IMR-90 (cell line): ENCODE measurements around the gene SLC66A2. TPM values are rescaled to one million over a fixed set of nuclear protein-coding genes. Genes with fewer than 3 reads are reported as not detected.

Experiments used
- ATAC-seq: fragments of 200-7000 bp; cut with Tn5 transposase; 2 replicates; pipeline ENCODE4 v1.9.1; 2020; ENCODE audit warnings: low read depth, mild to moderate bottlenecking, moderate library complexity
- BruUV-seq: library from RNA; stranded (reverse); fragments of 400-500 nt; replicated peaks from 2 replicates; lab custom pipeline; 2021; lab: Mats Ljungman, UMichigan
- CTCF ChIA-PET: fragments of 300-600 bp; formaldehyde crosslinking; extraction: SDS; loops from one replicate; lab custom pipeline; 2021; ENCODE audit warnings: antibody characterized with exemption; lab: Yijun Ruan, JAX
- POLR2A ChIA-PET: fragments of 300-600 bp; sonication (Branson Sonifier 250); formaldehyde crosslinking; loops from one replicate; lab custom pipeline; 2022; ENCODE audit warnings: antibody characterized with exemption; ENCODE audit not compliant: unreplicated experiment; lab: Charles Lee
- DNase-seq: peaks from one replicate; pipeline ENCODE4 v3.0.0; 2013
- H2AFZ ChIP-seq: replicated peaks from 2 replicates; pipeline ENCODE3; 2013; ENCODE audit warnings: low read length, mild to moderate bottlenecking; ENCODE audit not compliant: poor library complexity
- H2AK5ac ChIP-seq: 2 replicates; pipeline ENCODE4 v1.6.1; 2013; ENCODE audit warnings: low read depth, low read length, inconsistent platforms
- H2AK9ac ChIP-seq: replicated peaks from 2 replicates; pipeline ENCODE3; 2013; ENCODE audit warnings: mild to moderate bottlenecking, low read depth, low read length, moderate library complexity; ENCODE audit not compliant: poor library complexity
- H2BK120ac ChIP-seq: 2 replicates; pipeline ENCODE4 v1.6.1; 2013; ENCODE audit warnings: low read depth, low read length, inconsistent platforms
- H2BK15ac ChIP-seq: 3 replicates; pipeline ENCODE4 v1.6.1; 2013; ENCODE audit warnings: low read depth, low read length, inconsistent platforms
- H2BK20ac ChIP-seq: 2 replicates; pipeline ENCODE4 v1.6.1; 2013; ENCODE audit warnings: low read depth, mild to moderate bottlenecking, inconsistent platforms, low read length, moderate library complexity
- H2BK5ac ChIP-seq: 2 replicates; pipeline ENCODE4 v1.6.1; 2013; ENCODE audit warnings: mild to moderate bottlenecking, low read depth, low read length, inconsistent platforms; ENCODE audit not compliant: poor library complexity, severe bottlenecking
- H3K14ac ChIP-seq: replicated peaks from 2 replicates; pipeline ENCODE4 v1.6.1; 2013; ENCODE audit warnings: low read depth, low read length, inconsistent platforms
- H3K18ac ChIP-seq: 2 replicates; pipeline ENCODE4 v1.6.1; 2013; ENCODE audit warnings: low read depth, low read length, control low read depth
- H3K23ac ChIP-seq: 2 replicates; pipeline ENCODE4 v1.6.1; 2013; ENCODE audit warnings: low read depth, low read length, inconsistent platforms
- H3K27ac ChIP-seq: 2 replicates; pipeline ENCODE4 v1.5.1; 2013; ENCODE audit warnings: mild to moderate bottlenecking, control low read depth, low read length; ENCODE audit not compliant: insufficient read depth
- H3K27me3 ChIP-seq: 2 replicates; pipeline ENCODE4 v1.6.1; 2013; ENCODE audit warnings: low read length; ENCODE audit not compliant: control insufficient read depth, insufficient read depth
- H3K36me3 ChIP-seq: 2 replicates; pipeline ENCODE4 v1.6.1; 2013; ENCODE audit warnings: low read length, mixed read lengths; ENCODE audit not compliant: control insufficient read depth, insufficient read depth
- H3K4ac ChIP-seq: 2 replicates; pipeline ENCODE4 v1.6.1; 2013; ENCODE audit warnings: low read depth, low read length, inconsistent platforms
- H3K4me1 ChIP-seq: 2 replicates; pipeline ENCODE4 v1.6.1; 2013; ENCODE audit warnings: low read length, mixed read lengths; ENCODE audit not compliant: control insufficient read depth, insufficient read depth
- H3K4me2 ChIP-seq: 2 replicates; pipeline ENCODE4 v1.6.1; 2013; ENCODE audit warnings: low read depth, mild to moderate bottlenecking, control low read depth, low read length, moderate library complexity
- H3K4me3 ChIP-seq: 2 replicates; pipeline ENCODE4 v1.5.1; 2013; ENCODE audit warnings: low read depth, mild to moderate bottlenecking, control low read depth, low read length, moderate library complexity; ENCODE audit not compliant: insufficient read depth
- H3K56ac ChIP-seq: 2 replicates; pipeline ENCODE4 v1.6.1; 2013; ENCODE audit warnings: low read length, inconsistent platforms; ENCODE audit not compliant: insufficient read depth; ENCODE audit errors: extremely low read depth
- H3K79me1 ChIP-seq, 2 experiments: 2 replicates each; pipeline ENCODE4 v1.6.1; 2013; ENCODE audit warnings: low read length in 2 of 2, inconsistent platforms in 1 of 2, low read depth in 1 of 2
- H3K9ac ChIP-seq: 2 replicates; pipeline ENCODE4 v1.6.1; 2013; ENCODE audit warnings: low read depth, low read length, control low read depth
- H3K9me1 ChIP-seq: 2 replicates; pipeline ENCODE4 v1.6.1; 2013; ENCODE audit warnings: low read length, inconsistent platforms; ENCODE audit not compliant: insufficient read depth
- H3K9me3 ChIP-seq: 2 replicates; pipeline ENCODE4 v1.6.1; 2013; ENCODE audit warnings: low read length; ENCODE audit not compliant: control insufficient read depth, insufficient read depth
- H4K20me1 ChIP-seq: 2 replicates; pipeline ENCODE4 v1.6.1; 2013; ENCODE audit warnings: low read length, inconsistent platforms; ENCODE audit not compliant: insufficient read depth
- H4K5ac ChIP-seq: 2 replicates; pipeline ENCODE4 v1.6.1; 2013; ENCODE audit warnings: mild to moderate bottlenecking, low read depth, low read length, control low read depth
- H4K8ac ChIP-seq, 2 experiments: 2 replicates each; pipeline ENCODE4 v1.6.1; 2013; ENCODE audit warnings: low read depth in 2 of 2, low read length in 2 of 2, control low read depth in 1 of 2, inconsistent platforms in 1 of 2
- H4K91ac ChIP-seq: 2 replicates; pipeline ENCODE4 v1.6.1; 2013; ENCODE audit warnings: low read depth, low read length, inconsistent platforms; ENCODE audit not compliant: insufficient read depth
- BHLHE40 ChIP-seq: fragments of 150-350 bp; IDR thresholded peaks from 2 replicates; pipeline ENCODE4 v1.6.1; 2016; ENCODE audit warnings: mild to moderate bottlenecking, low read depth, low read length
- CHD1 ChIP-seq: IDR thresholded peaks from 2 replicates; pipeline ENCODE4 v1.6.1; 2012; ENCODE audit warnings: low read depth, low read length, improper control_type of control experiment
- ELK1 ChIP-seq: fragments of 150-350 bp; IDR thresholded peaks from 2 replicates; pipeline ENCODE4 v1.6.1; 2016; ENCODE audit warnings: low read depth, mild to moderate bottlenecking, low read length, moderate library complexity, borderline replicate concordance
- FOS ChIP-seq: fragments of 150-350 bp; IDR thresholded peaks from 2 replicates; pipeline ENCODE4 v1.6.1; 2016; ENCODE audit warnings: low read depth, low read length
- MAFK ChIP-seq: IDR thresholded peaks from 2 replicates; pipeline ENCODE4 v1.6.1; 2012; ENCODE audit warnings: low read depth, low read length, improper control_type of control experiment
- NFE2L2 ChIP-seq: fragments of 150-350 bp; IDR thresholded peaks from 2 replicates; pipeline ENCODE4 v1.6.1; 2016; ENCODE audit warnings: low read depth, mild to moderate bottlenecking, low read length
- RCOR1 ChIP-seq: IDR thresholded peaks from 2 replicates; pipeline ENCODE4 v1.6.1; 2012; ENCODE audit warnings: mild to moderate bottlenecking, low read length, improper control_type of control experiment; ENCODE audit not compliant: insufficient replicate concordance
- SMC3 ChIP-seq: fragments of 150-350 bp; IDR thresholded peaks from 2 replicates; pipeline ENCODE4 v1.6.1; 2016; ENCODE audit warnings: low read depth, mild to moderate bottlenecking, antibody characterized with exemption, low read length, moderate library complexity
- USF2 ChIP-seq: fragments of 150-350 bp; IDR thresholded peaks from 2 replicates; pipeline ENCODE4 v1.6.1; 2017; ENCODE audit warnings: mild to moderate bottlenecking, antibody characterized with exemption, low read length, low read depth
- WGBS, 2 experiments: methylation state at CpG; one replicate each; pipeline versions ENCODE4 v1.1.5 to v1.1.7; 2013; ENCODE audit warnings: missing lambda C conversion rate in 2 of 2; ENCODE audit not compliant: insufficient read length in 1 of 2; ENCODE audit errors: extremely low coverage in 2 of 2; 5-methylcytosine and 5-hydroxymethylcytosine counted together
- dilution Hi-C: fragments of 300-500 bp; cut with HindIII; formaldehyde crosslinking; loops from one replicate; pipeline ENCODE4 v1.14.3; 2018; ENCODE audit warnings: low sequenced_read_pairs; ENCODE audit not compliant: unreplicated experiment
- in situ Hi-C: fragments of 300-500 bp; cut with MboI; formaldehyde crosslinking; loops from 3 replicates; pipeline ENCODE4 v1.14.3; 2019; ENCODE audit warnings: low sequenced_read_pairs, inconsistent platforms, mixed read lengths
- intact Hi-C: fragments of 100-400 bp; cut with micrococcal nuclease; formaldehyde crosslinking; loops from 2 replicates; pipeline ENCODE4 v1.10.0; 2022
- polyA plus RNA-seq, 3 experiments: library from polyadenylated mRNA; depleted of rRNA; stranded (reverse); fragments of >200 nt; gene quantifications; 2 replicates each; pipeline ENCODE4 v1.2.3, GENCODE V29; 2012; ENCODE audit warnings: low replicate concordance in 1 of 3
- total RNA-seq: library from RNA; depleted of rRNA; stranded (reverse); fragments of >200 nt; gene quantifications from 2 replicates; pipeline ENCODE4 v1.2.3, GENCODE V29; 2012

Gene SLC66A2
- total and polyA plus RNA-seq, 2 of the 4 experiments (the other 2 are of a cell fraction) = 17.6 to 23.5 TPM

- peak overlapping the region; percentile 33 for H2AK9ac ChIP-seq
- peaks cover 6% of the 10 kb centered on the region; the same call in 1 of the 2 replicates for H4K20me1 ChIP-seq
- H3K27me3 ChIP-seq = no peaks in the 10 kb centered on the region
- intact Hi-C loops (loop anchor here (10.0 kb wide), 1 partner anchor 118 kb away; no protein-coding TSS in a partner anchor), in situ Hi-C loops (no loop called here), dilution Hi-C loops (no loop called here)
- H4K8ac ChIP-seq = peak overlapping the region in 1 of 2 experiments; percentile 11; a peak in 1 of 4 replicates
- no peak overlapping the region for H2BK5ac ChIP-seq
- H3K56ac ChIP-seq = no peak overlapping the region
- DNase-seq (peak; percentile 61), ATAC-seq (peak; percentile 36)
- H3K9me1 ChIP-seq = peaks cover 3% of the 10 kb centered on the region; the same call in 1 of the 2 replicates
- no TSS peak for BruUV-seq
- H3K4me2 ChIP-seq = no peak overlapping the region
- H4K91ac ChIP-seq = peak overlapping the region; percentile 27; the same call in 1 of the 2 replicates
- no peak overlapping the region for H2BK120ac ChIP-seq
- ChIA-PET CTCF (no interaction called here), POLR2A (no interaction called here)
- H3K23ac ChIP-seq = no peak overlapping the region
- no peak overlapping the region for H2BK15ac ChIP-seq
- H2BK20ac ChIP-seq = 0 out of 2 replicates have a peak overlapping the region, but pooled peaks have one; percentile 2
- no peak overlapping the region for H3K9ac ChIP-seq
- H2AK5ac ChIP-seq = peak overlapping the region; percentile 2
- no peak overlapping the region for H4K5ac ChIP-seq
- 0 out of 2 replicates have a peak, but pooled peaks cover 2% of the 10 kb centered on the region for H3K36me3 ChIP-seq
- H3K79me1 ChIP-seq = peaks cover 0 to 13% of the 10 kb centered on the region in 2 experiments; a peak in 2 of 4 replicates
- H3K4ac ChIP-seq = peak overlapping the region; percentile 26
- no peaks in the 10 kb centered on the region for H3K9me3 ChIP-seq
- H3K18ac ChIP-seq = no peak overlapping the region
- H3K4me1 ChIP-seq = peaks cover 7% of the 10 kb centered on the region
- H3K4me3 ChIP-seq = no peak overlapping the region
- TF ChIP-seq BHLHE40 = no peak
- no peak for TF ChIP-seq CHD1
- TF ChIP-seq RCOR1 = no peak
- no peak for TF ChIP-seq FOS
- TF ChIP-seq USF2 = no peak
- TF ChIP-seq NFE2L2 = no peak
- TF ChIP-seq MAFK = no peak
- TF ChIP-seq ELK1 = no peak
- TF ChIP-seq SMC3 = no peak
- H3K27ac ChIP-seq = no peak overlapping the region
- H2AFZ ChIP-seq = peak overlapping the region; percentile 3
- WGBS, 2 experiments = 100% methylated on average over 1 of the region's 10 CpGs; no CpG with 5 or more reads in 1 of the 2 experiments
- no peak overlapping the region for H3K14ac ChIP-seq
Observed at GRCh38 chr18:79962311-79962710, 10.9 kb upstream of the SLC66A2 start.
